Measurements from ENCODE around the gene ATP11A. TPM values are rescaled to one million over a fixed set of nuclear protein-coding genes. Genes with fewer than 3 reads are reported as not detected.

Gene ATP11A
- total RNA-seq, 4 donors from 2014 or later, result 18.6 to 30.3 (median 26.8) TPM

GRCh38 chr13:112819816-112820215 lies 130.0 kb downstream of the ATP11A start:
- no peak for TF ChIP-seq CTCF (IDR thresholded peaks at IDR 0.05; ENCODE audit: low read depth)

GRCh38 chr13:112820318-112820717 lies 130.5 kb downstream of the ATP11A start:
- TF ChIP-seq CTCF (IDR thresholded peaks at IDR 0.05; ENCODE audit: low read depth), result no peak

GRCh38 chr13:112821340-112822055 lies 131.7 kb downstream of the ATP11A start:
- no peak for TF ChIP-seq CTCF (IDR thresholded peaks at IDR 0.05; ENCODE audit: low read depth)

GRCh38 chr13:112822851-112823250 lies 133.0 kb downstream of the ATP11A start:
- no peak for TF ChIP-seq CTCF (IDR thresholded peaks at IDR 0.05; ENCODE audit: low read depth)

GRCh38 chr13:112824429-112824828 lies 134.6 kb downstream of the ATP11A start:
- no peak for TF ChIP-seq CTCF (IDR thresholded peaks at IDR 0.05; ENCODE audit: low read depth)

GRCh38 chr13:112825071-112825470 lies 135.2 kb downstream of the ATP11A start:
- no peak for TF ChIP-seq CTCF (IDR thresholded peaks at IDR 0.05; ENCODE audit: low read depth)

- no peak for TF ChIP-seq CTCF (IDR thresholded peaks at IDR 0.05; ENCODE audit: low read depth)
Measured at GRCh38 chr13:112825875-112826274, 136.0 kb downstream of the ATP11A start.
